Measurements from ENCODE around the gene TMEM108.

TMEM108 gene

GRCh38 chr3:133074977-133075376 is 36.8 kb downstream of the TMEM108 start:
- TF ChIP-seq GATA2 (IDR thresholded peaks at IDR 0.05; ENCODE audit: low read depth, low read length) (no peak), GATA3 (IDR thresholded peaks at IDR 0.05; ENCODE audit: low read depth, low read length) (no peak)

- TF ChIP-seq GATA2 (IDR thresholded peaks at IDR 0.05; ENCODE audit: low read depth, low read length) (no peak), GATA3 (IDR thresholded peaks at IDR 0.05; ENCODE audit: low read depth, low read length) (no peak)
These were observed 39.5 kb downstream of the TMEM108 start for GRCh38 chr3:133077688-133078087.

- TF ChIP-seq GATA2 (IDR thresholded peaks at IDR 0.05; ENCODE audit: low read depth, low read length) (no peak), GATA3 (IDR thresholded peaks at IDR 0.05; ENCODE audit: low read depth, low read length) (no peak)
These were observed 41.4 kb downstream of the TMEM108 start for GRCh38 chr3:133079621-133080020.

- TF ChIP-seq GATA3 (IDR thresholded peaks at IDR 0.05; ENCODE audit: low read depth, low read length): no peak
- TF ChIP-seq GATA2 (IDR thresholded peaks at IDR 0.05; ENCODE audit: low read depth, low read length): no peak
These were observed 42.8 kb downstream of the TMEM108 start for GRCh38 chr3:133081016-133081415.

GRCh38 chr3:133083395-133083794 is 45.2 kb downstream of the TMEM108 start:
- no peak for TF ChIP-seq GATA3 (IDR thresholded peaks at IDR 0.05; ENCODE audit: low read depth, low read length)

GRCh38 chr3:133089906-133090485 is 51.8 kb downstream of the TMEM108 start:
- TF ChIP-seq GATA3 (IDR thresholded peaks at IDR 0.05; ENCODE audit: low read depth, low read length) (no peak), GATA2 (IDR thresholded peaks at IDR 0.05; ENCODE audit: low read depth, low read length) (no peak)

- TF ChIP-seq GATA3 (IDR thresholded peaks at IDR 0.05; ENCODE audit: low read depth, low read length): no peak
- no peak for TF ChIP-seq GATA2 (IDR thresholded peaks at IDR 0.05; ENCODE audit: low read depth, low read length)
These were observed 54.5 kb downstream of the TMEM108 start for GRCh38 chr3:133092681-133093080.

- TF ChIP-seq GATA3 (IDR thresholded peaks at IDR 0.05; ENCODE audit: low read depth, low read length) (no peak), GATA2 (IDR thresholded peaks at IDR 0.05; ENCODE audit: low read depth, low read length) (no peak)
These were observed 55.2 kb downstream of the TMEM108 start for GRCh38 chr3:133093366-133093765.

GRCh38 chr3:133096900-133097613 is 58.9 kb downstream of the TMEM108 start:
- TF ChIP-seq GATA2 (IDR thresholded peaks at IDR 0.05; ENCODE audit: low read depth, low read length) (no peak), GATA3 (IDR thresholded peaks at IDR 0.05; ENCODE audit: low read depth, low read length) (no peak)

GRCh38 chr3:133103706-133104105 is 65.5 kb downstream of the TMEM108 start:
- no peak for TF ChIP-seq GATA2 (IDR thresholded peaks at IDR 0.05; ENCODE audit: low read depth, low read length)
- TF ChIP-seq GATA3 (IDR thresholded peaks at IDR 0.05; ENCODE audit: low read depth, low read length): no peak

GRCh38 chr3:133106169-133106568 is 68.0 kb downstream of the TMEM108 start:
- TF ChIP-seq GATA2 (IDR thresholded peaks at IDR 0.05; ENCODE audit: low read depth, low read length) (no peak), GATA3 (IDR thresholded peaks at IDR 0.05; ENCODE audit: low read depth, low read length) (no peak)

- TF ChIP-seq GATA2 (IDR thresholded peaks at IDR 0.05; ENCODE audit: low read depth, low read length) (no peak), GATA3 (IDR thresholded peaks at IDR 0.05; ENCODE audit: low read depth, low read length) (no peak)
These were observed 74.5 kb downstream of the TMEM108 start for GRCh38 chr3:133112666-133113065.

GRCh38 chr3:133113526-133113925 is 75.3 kb downstream of the TMEM108 start:
- TF ChIP-seq GATA2 (IDR thresholded peaks at IDR 0.05; ENCODE audit: low read depth, low read length) (no peak), GATA3 (IDR thresholded peaks at IDR 0.05; ENCODE audit: low read depth, low read length) (no peak)

- TF ChIP-seq GATA3 (IDR thresholded peaks at IDR 0.05; ENCODE audit: low read depth, low read length): no peak
- no peak for TF ChIP-seq GATA2 (IDR thresholded peaks at IDR 0.05; ENCODE audit: low read depth, low read length)
These were observed 75.9 kb downstream of the TMEM108 start for GRCh38 chr3:133113927-133114597.

GRCh38 chr3:133115176-133115575 is 77.0 kb downstream of the TMEM108 start:
- TF ChIP-seq GATA2 (IDR thresholded peaks at IDR 0.05; ENCODE audit: low read depth, low read length) (no peak), GATA3 (IDR thresholded peaks at IDR 0.05; ENCODE audit: low read depth, low read length) (no peak)

Measured in SH-SY5Y (cell line).